ENCODE data around the gene C3AR1. TPM values are rescaled to one million over a fixed set of nuclear protein-coding genes. Genes with fewer than 3 reads are reported as not detected.

Gene C3AR1
- total RNA-seq, 1 experiment from 2014 or later = not detected

- H2BK15ac ChIP-seq (ENCODE audit: low read depth, low read length) = no peak overlapping the region
- no peak overlapping the region for H3K14ac ChIP-seq (ENCODE audit: insufficient read depth, low read length)
- no peak overlapping the region for H3K27ac ChIP-seq (ENCODE audit: insufficient read length, low read depth, low read length)
- H3K36me3 Mint-ChIP-seq (ENCODE audit: insufficient read depth in 1 of 3, low read depth in 3 of 3) = peaks cover 0 to 2% (median 0%) of the 10 kb centered on the region in 3 experiments; a peak in 1 of 7 replicates
- H3K4me2 ChIP-seq (ENCODE audit: insufficient read depth, insufficient read length, low read length) = peak overlapping the region; percentile 94
- no peak overlapping the region for H2AK5ac ChIP-seq (ENCODE audit: insufficient read length, low read length)
- no peak overlapping the region for H2BK5ac ChIP-seq (ENCODE audit: insufficient read length, low read length)
- WGBS (ENCODE audit: extremely low coverage, insufficient read length, low lambda C conversion rate) = no CpG with 5 or more reads among the region's 4 CpGs
- H2BK20ac ChIP-seq (ENCODE audit: low read depth, low read length, poor library complexity, severe bottlenecking) = no peak overlapping the region
- H3K27me3 ChIP-seq (ENCODE audit: insufficient read depth, low read length) = no peaks in the 10 kb centered on the region
- no peak overlapping the region for H4K5ac ChIP-seq (ENCODE audit: insufficient read length, low read depth, low read length)
- H3K27me3 Mint-ChIP-seq (ENCODE audit: low read depth) = no peaks in the 10 kb centered on the region
- H2BK12ac ChIP-seq (ENCODE audit: insufficient read length, low read depth, low read length) = no peak overlapping the region
- no peak overlapping the region for H4K91ac ChIP-seq (ENCODE audit: insufficient read length, low read depth, low read length)
- H4K8ac ChIP-seq (replicated peaks; ENCODE audit: insufficient read length, low read depth, low read length) = no peak overlapping the region
- no peak overlapping the region for H3K56ac ChIP-seq (ENCODE audit: insufficient read length, low read depth, low read length)
- no peak overlapping the region for H3K18ac ChIP-seq (ENCODE audit: insufficient read length, low read depth, low read length)
- H3K4me3 Mint-ChIP-seq = peak overlapping the region; percentile 93 to 95
- H3K27ac Mint-ChIP-seq = peak overlapping the region; percentile 56 to 98 (median 91); a peak in 5 of 7 replicates
- no peak for DNase-seq
- no peak overlapping the region for H3K4ac ChIP-seq (ENCODE audit: low read depth, low read length)
- H3K79me2 ChIP-seq (ENCODE audit: insufficient read depth, low read length) = peaks cover 4% of the 10 kb centered on the region; the same call in 1 of the 2 replicates
- no peaks in the 10 kb centered on the region for H3K9me3 ChIP-seq (ENCODE audit: control insufficient read depth, low read depth, low read length)
- H3K9ac ChIP-seq (ENCODE audit: extremely low read depth, insufficient read length, low read length) = peak overlapping the region; percentile 68
- TF ChIP-seq CTCF (conservative IDR thresholded peaks at IDR 0.05) = no peak
- no peaks in the 10 kb centered on the region for H3K9me3 Mint-ChIP-seq
- H2BK120ac ChIP-seq (ENCODE audit: low read depth, low read length, poor library complexity, severe bottlenecking) = no peak overlapping the region
- no peak overlapping the region for H3K23ac ChIP-seq (ENCODE audit: insufficient read length, low read depth, low read length)
- no peak overlapping the region for H2AFZ ChIP-seq (ENCODE audit: low read length)
- peaks cover 9% of the 10 kb centered on the region for H3K23me2 ChIP-seq (ENCODE audit: insufficient read length, low read depth, low read length, poor library complexity, severe bottlenecking)
- no peaks in the 10 kb centered on the region; the same call in 1 of the 2 replicates for H3K4me1 ChIP-seq (ENCODE audit: insufficient read depth, low read length)
- H4K20me1 ChIP-seq (ENCODE audit: control insufficient read depth, insufficient read depth, insufficient read length) = no peaks in the 10 kb centered on the region
- no peak overlapping the region for H3T11ph ChIP-seq (ENCODE audit: low read length)
- H3K4me1 Mint-ChIP-seq = peaks cover 19 to 21% of the 10 kb centered on the region in 2 experiments
- peaks cover 4% of the 10 kb centered on the region for H3K79me1 ChIP-seq (ENCODE audit: insufficient read depth, low read depth, low read length, poor library complexity, severe bottlenecking)
Observed at GRCh38 chr12:8082808-8083100, 16.6 kb upstream of the C3AR1 start.

Measured in H9 (cell line).